ENCODE results near the gene DEAF1.

DEAF1 gene

GRCh38 chr11:640021-640706 is 54.9 kb downstream of the DEAF1 start:
- ChIA-PET CTCF (no interaction called here), POLR2A (no interaction called here)
- no peak for TF ChIP-seq ARNT (IDR thresholded peaks at IDR 0.05)
- TF ChIP-seq LEF1 (IDR thresholded peaks at IDR 0.05; ENCODE audit: borderline replicate concordance), result no peak
- TF ChIP-seq CTBP1 (IDR thresholded peaks at IDR 0.05; ENCODE audit: borderline replicate concordance), result no peak
- no peak for TF ChIP-seq FOXM1 (IDR thresholded peaks at IDR 0.05; ENCODE audit: borderline replicate concordance)
- no peak for TF ChIP-seq SUZ12 (IDR thresholded peaks at IDR 0.05)
- TF ChIP-seq L3MBTL2 (conservative IDR thresholded peaks at IDR 0.05), result no peak
- TF ChIP-seq, protein P1, sequence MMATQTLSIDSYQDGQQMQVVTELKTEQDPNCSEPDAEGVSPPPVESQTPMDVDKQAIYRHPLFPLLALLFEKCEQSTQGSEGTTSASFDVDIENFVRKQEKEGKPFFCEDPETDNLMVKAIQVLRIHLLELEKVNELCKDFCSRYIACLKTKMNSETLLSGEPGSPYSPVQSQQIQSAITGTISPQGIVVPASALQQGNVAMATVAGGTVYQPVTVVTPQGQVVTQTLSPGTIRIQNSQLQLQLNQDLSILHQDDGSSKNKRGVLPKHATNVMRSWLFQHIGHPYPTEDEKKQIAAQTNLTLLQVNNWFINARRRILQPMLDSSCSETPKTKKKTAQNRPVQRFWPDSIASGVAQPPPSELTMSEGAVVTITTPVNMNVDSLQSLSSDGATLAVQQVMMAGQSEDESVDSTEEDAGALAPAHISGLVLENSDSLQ (IDR thresholded peaks at IDR 0.05), result no peak
- no peak for TF ChIP-seq HDGF (IDR thresholded peaks at IDR 0.05; ENCODE audit: borderline replicate concordance)
- TF ChIP-seq FOXA1 (IDR thresholded peaks at IDR 0.05), result no peak
- TF ChIP-seq SP1 (IDR thresholded peaks at IDR 0.05), result no peak
- no peak for TF ChIP-seq BHLHE40 (IDR thresholded peaks at IDR 0.05; ENCODE audit: borderline replicate concordance)
- no peak for TF ChIP-seq FOXK2 (IDR thresholded peaks at IDR 0.05)
- no peak for TF ChIP-seq TARDBP (IDR thresholded peaks at IDR 0.05)
- no peak for DNase-seq (ENCODE audit: extremely low spot score)

DNA sequence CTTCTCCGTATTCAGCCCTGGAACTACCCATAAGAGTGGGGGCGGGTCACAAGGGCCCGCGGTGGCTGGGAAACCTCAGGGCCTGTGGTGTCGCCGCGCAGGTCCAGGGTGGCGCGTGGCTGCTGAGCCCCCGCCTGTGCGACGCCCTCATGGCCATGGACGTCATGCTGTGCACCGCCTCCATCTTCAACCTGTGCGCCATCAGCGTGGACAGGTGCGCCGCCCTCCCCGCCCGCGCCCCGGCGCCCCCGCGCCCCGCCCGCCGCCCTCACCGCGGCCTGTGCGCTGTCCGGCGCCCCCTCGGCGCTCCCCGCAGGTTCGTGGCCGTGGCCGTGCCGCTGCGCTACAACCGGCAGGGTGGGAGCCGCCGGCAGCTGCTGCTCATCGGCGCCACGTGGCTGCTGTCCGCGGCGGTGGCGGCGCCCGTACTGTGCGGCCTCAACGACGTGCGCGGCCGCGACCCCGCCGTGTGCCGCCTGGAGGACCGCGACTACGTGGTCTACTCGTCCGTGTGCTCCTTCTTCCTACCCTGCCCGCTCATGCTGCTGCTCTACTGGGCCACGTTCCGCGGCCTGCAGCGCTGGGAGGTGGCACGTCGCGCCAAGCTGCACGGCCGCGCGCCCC is 55.6 kb downstream of the DEAF1 start:
- ChIA-PET POLR2A (no interaction called here), CTCF (no interaction called here)
- no peak for DNase-seq (ENCODE audit: extremely low spot score)
- TF ChIP-seq L3MBTL2 (conservative IDR thresholded peaks at IDR 0.05) (no peak), FOXM1 (IDR thresholded peaks at IDR 0.05; ENCODE audit: borderline replicate concordance) (no peak), HDGF (IDR thresholded peaks at IDR 0.05; ENCODE audit: borderline replicate concordance) (no peak)

DNA sequence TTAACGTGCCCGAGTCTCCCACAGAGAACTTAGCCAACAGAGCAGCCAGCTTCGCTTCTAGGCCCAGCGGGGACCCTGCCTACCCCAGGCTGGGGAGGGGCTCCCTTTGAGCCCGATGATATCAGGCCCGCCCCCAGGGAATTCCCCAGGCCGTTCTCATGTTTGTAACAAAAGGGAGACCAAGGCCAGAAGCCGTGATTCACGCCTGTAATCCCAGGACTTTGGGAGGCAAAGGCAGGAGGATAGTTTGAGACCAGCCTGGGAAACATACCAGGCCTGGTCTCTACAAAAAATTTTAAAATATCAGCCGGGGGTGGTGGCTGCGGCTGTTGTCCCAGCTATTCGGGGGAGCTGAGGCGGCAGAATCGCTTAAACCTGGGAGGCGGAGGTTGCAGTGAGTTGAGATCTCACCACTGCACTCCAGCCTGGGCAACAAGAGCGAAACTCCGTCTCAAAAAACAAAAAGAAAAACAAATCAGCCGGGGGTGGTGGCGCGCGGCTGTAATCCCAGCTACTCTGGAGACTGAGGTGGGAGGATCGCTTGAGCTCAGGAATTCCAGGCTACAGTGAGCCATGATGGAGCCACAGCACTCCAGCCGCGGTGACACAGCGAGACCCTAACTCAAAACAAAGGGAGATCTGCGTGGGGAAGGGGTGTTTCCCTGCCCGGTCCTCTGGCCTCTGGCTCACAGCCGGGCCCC is 56.2 kb downstream of the DEAF1 start:
- CTCF ChIA-PET, result no interaction called here
- POLR2A ChIA-PET, result no interaction called here
- DNase-seq (ENCODE audit: extremely low spot score), result no peak

GRCh38 chr11:637593-638521 is 57.2 kb downstream of the DEAF1 start:
- POLR2A ChIA-PET, result no interaction called here
- TF ChIP-seq FOXA1 (IDR thresholded peaks at IDR 0.05), result no peak
- TF ChIP-seq ELF4 (IDR thresholded peaks at IDR 0.05), result no peak
- no peak for TF ChIP-seq ARNT (IDR thresholded peaks at IDR 0.05)
- TF ChIP-seq CTBP1 (IDR thresholded peaks at IDR 0.05; ENCODE audit: borderline replicate concordance), result no peak
- no peak for TF ChIP-seq TARDBP (IDR thresholded peaks at IDR 0.05)
- no peak for TF ChIP-seq LEF1 (IDR thresholded peaks at IDR 0.05; ENCODE audit: borderline replicate concordance)
- TF ChIP-seq NFRKB (IDR thresholded peaks at IDR 0.05), result no peak
- no peak for TF ChIP-seq HDGF (IDR thresholded peaks at IDR 0.05; ENCODE audit: borderline replicate concordance)
- TF ChIP-seq FOXM1 (IDR thresholded peaks at IDR 0.05; ENCODE audit: borderline replicate concordance), result no peak
- TF ChIP-seq, protein P1 (IDR thresholded peaks at IDR 0.05), result no peak
- no peak for TF ChIP-seq SUZ12 (IDR thresholded peaks at IDR 0.05)
- no peak for TF ChIP-seq ZNF384 (IDR thresholded peaks at IDR 0.05)
- no peak for TF ChIP-seq BHLHE40 (IDR thresholded peaks at IDR 0.05; ENCODE audit: borderline replicate concordance)
- no peak for TF ChIP-seq SP1 (IDR thresholded peaks at IDR 0.05)
- TF ChIP-seq L3MBTL2 (conservative IDR thresholded peaks at IDR 0.05), result no peak
- CTCF ChIA-PET, result no interaction called here
- DNase-seq (ENCODE audit: extremely low spot score), result no peak

More for the DNA sequence above, 56.2 kb downstream of the DEAF1 start:
- no peak for TF ChIP-seq ELF4 (IDR thresholded peaks at IDR 0.05)
- no peak for TF ChIP-seq FOXK2 (IDR thresholded peaks at IDR 0.05)
- no peak for TF ChIP-seq SUZ12 (IDR thresholded peaks at IDR 0.05)
- TF ChIP-seq, protein P1 (IDR thresholded peaks at IDR 0.05), result no peak
- no peak for TF ChIP-seq ZNF384 (IDR thresholded peaks at IDR 0.05)
- no peak for TF ChIP-seq TARDBP (IDR thresholded peaks at IDR 0.05)
- no peak for TF ChIP-seq LEF1 (IDR thresholded peaks at IDR 0.05; ENCODE audit: borderline replicate concordance)
- no peak for TF ChIP-seq NFRKB (IDR thresholded peaks at IDR 0.05)
- no peak for TF ChIP-seq CTBP1 (IDR thresholded peaks at IDR 0.05; ENCODE audit: borderline replicate concordance)
- no peak for TF ChIP-seq BHLHE40 (IDR thresholded peaks at IDR 0.05; ENCODE audit: borderline replicate concordance)

GRCh38 chr11:637333-637592 is 57.8 kb downstream of the DEAF1 start:
- DNase-seq (ENCODE audit: extremely low spot score), result no peak
- TF ChIP-seq HDGF (IDR thresholded peaks at IDR 0.05; ENCODE audit: borderline replicate concordance) (no peak), TARDBP (IDR thresholded peaks at IDR 0.05) (no peak), L3MBTL2 (conservative IDR thresholded peaks at IDR 0.05) (no peak), CTBP1 (IDR thresholded peaks at IDR 0.05; ENCODE audit: borderline replicate concordance) (no peak), LEF1 (IDR thresholded peaks at IDR 0.05; ENCODE audit: borderline replicate concordance) (no peak), SUZ12 (IDR thresholded peaks at IDR 0.05) (no peak), ELF4 (IDR thresholded peaks at IDR 0.05) (no peak), SP1 (IDR thresholded peaks at IDR 0.05) (no peak), FOXM1 (IDR thresholded peaks at IDR 0.05; ENCODE audit: borderline replicate concordance) (no peak), FOXK2 (IDR thresholded peaks at IDR 0.05) (no peak), BHLHE40 (IDR thresholded peaks at IDR 0.05; ENCODE audit: borderline replicate concordance) (no peak), ARNT (IDR thresholded peaks at IDR 0.05) (no peak), ZNF384 (IDR thresholded peaks at IDR 0.05) (no peak), NFRKB (IDR thresholded peaks at IDR 0.05) (no peak), FOXA1 (IDR thresholded peaks at IDR 0.05) (no peak)
- TF ChIP-seq, protein P1 (IDR thresholded peaks at IDR 0.05), result no peak
- POLR2A ChIA-PET, result no interaction called here
- CTCF ChIA-PET, result no interaction called here

Measured in HEK293T (cell line).